Bronchial epithelial cell (primary cell): Measurements from ENCODE around the gene MMP24. TPM values are rescaled to one million over a fixed set of nuclear protein-coding genes. Genes with fewer than 3 reads are reported as not detected.
A peak's percentile ranks its signal among the peaks of the same experiment; 100 is the strongest.

Source experiments
- DNase-seq: peaks from one replicate; pipeline ENCODE4 v3.0.0-alpha.2; 2010; ENCODE audit warnings: low read depth
- FAIRE-seq: peaks from 2 replicates; lab custom pipeline; 2011; peaks lifted over from hg19 to GRCh38; lab: Jason Lieb, UNC
- H3K27me3 ChIP-seq: 2 replicates; pipeline ENCODE4 v1.5.1; 2011; ENCODE audit warnings: low read length; ENCODE audit not compliant: control insufficient read depth, insufficient read depth
- H3K36me3 ChIP-seq: 2 replicates; pipeline ENCODE4 v1.5.1; 2011; ENCODE audit warnings: low read length; ENCODE audit not compliant: control insufficient read depth, insufficient read depth
- H3K4me3 ChIP-seq: 2 replicates; pipeline ENCODE4 v1.5.1; 2011; ENCODE audit warnings: mild to moderate bottlenecking, low read depth, low read length, control low read depth
- total RNA-seq: library from RNA; depleted of rRNA; stranded (reverse); fragments of >200 nt; gene quantifications from 2 replicates; pipeline ENCODE4 v1.2.1, GENCODE V29; 2014
- TF ChIP-seq, protein P1 (sequence below): IDR thresholded peaks from 2 replicates; pipeline ENCODE4 v1.5.1; 2011; ENCODE audit warnings: mild to moderate bottlenecking, moderate library complexity, low read length, control low read depth, inconsistent platforms; ENCODE audit not compliant: insufficient read depth, severe bottlenecking

Gene MMP24
- total RNA-seq, 1 donor from 2014 or later = not detected

DNA sequence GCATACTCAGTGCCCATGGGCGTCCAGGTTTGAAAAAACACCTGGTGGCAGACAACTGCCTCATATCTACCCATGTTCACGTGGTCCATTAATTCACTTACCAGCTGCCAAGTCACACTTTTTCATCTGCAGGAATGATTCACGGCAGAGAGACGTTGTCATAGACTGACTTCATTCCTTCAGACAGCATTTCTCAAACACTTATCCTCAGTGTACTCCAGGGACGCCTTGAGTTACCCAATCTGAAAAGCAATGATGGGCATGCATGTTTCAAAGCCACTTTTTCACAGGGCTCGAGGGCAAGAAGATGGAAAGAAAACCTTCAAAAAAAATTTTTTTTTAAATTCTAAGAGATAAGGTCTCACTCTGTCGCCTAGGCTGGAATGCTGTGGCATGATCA lies 45.4 kb downstream of the MMP24 start:
- Histone ChIP-seq H3K4me3 (no peak overlapping the region), H3K36me3 (peaks cover 5% of the 10 kb centered on the region), H3K27me3 (no peaks in the 10 kb centered on the region)
- FAIRE-seq (no peak), DNase-seq (peak; percentile 65)
- TF ChIP-seq, protein P1, sequence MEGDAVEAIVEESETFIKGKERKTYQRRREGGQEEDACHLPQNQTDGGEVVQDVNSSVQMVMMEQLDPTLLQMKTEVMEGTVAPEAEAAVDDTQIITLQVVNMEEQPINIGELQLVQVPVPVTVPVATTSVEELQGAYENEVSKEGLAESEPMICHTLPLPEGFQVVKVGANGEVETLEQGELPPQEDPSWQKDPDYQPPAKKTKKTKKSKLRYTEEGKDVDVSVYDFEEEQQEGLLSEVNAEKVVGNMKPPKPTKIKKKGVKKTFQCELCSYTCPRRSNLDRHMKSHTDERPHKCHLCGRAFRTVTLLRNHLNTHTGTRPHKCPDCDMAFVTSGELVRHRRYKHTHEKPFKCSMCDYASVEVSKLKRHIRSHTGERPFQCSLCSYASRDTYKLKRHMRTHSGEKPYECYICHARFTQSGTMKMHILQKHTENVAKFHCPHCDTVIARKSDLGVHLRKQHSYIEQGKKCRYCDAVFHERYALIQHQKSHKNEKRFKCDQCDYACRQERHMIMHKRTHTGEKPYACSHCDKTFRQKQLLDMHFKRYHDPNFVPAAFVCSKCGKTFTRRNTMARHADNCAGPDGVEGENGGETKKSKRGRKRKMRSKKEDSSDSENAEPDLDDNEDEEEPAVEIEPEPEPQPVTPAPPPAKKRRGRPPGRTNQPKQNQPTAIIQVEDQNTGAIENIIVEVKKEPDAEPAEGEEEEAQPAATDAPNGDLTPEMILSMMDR = no peak

DNA sequence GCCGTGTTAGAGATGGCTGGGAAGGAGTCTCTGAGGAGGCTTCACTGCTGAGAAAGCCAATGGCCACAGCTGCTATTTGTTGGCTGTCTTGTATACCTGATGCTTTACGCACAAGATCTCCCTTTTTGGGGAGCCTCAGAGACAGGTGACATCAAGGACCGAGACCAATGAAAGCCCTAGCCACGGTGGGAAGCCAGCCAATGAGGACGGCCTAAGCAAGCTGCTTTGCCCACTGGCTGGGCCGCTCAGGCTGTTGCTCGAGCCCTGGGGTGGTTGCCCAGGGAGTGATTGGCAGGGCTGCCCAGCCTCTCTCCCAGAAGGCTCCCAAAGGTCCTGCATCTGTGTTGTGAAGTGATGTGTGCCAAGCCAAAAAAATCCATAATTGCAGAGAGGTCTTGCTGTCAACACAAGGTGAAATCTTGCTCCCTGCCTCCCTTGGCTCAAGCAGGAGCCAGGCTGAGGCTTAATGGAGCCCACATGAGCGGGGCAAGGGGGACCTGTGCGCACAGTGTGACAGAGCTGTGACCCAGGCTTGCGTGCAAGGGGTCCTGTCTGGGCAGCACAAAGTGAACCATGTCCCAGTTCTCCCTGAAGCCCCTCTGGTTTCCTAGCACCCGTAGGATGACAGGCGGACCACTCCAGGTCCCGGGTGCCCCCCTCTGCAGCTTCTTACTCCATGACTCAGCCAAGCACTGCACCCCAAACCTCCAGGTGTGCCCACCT lies 47.1 kb downstream of the MMP24 start:
- Histone ChIP-seq H3K27me3 (no peaks in the 10 kb centered on the region), H3K36me3 (peaks cover 6% of the 10 kb centered on the region), H3K4me3 (no peak overlapping the region)
- no peak for FAIRE-seq
- no peak for DNase-seq
- TF ChIP-seq, protein P1 = no peak

DNA sequence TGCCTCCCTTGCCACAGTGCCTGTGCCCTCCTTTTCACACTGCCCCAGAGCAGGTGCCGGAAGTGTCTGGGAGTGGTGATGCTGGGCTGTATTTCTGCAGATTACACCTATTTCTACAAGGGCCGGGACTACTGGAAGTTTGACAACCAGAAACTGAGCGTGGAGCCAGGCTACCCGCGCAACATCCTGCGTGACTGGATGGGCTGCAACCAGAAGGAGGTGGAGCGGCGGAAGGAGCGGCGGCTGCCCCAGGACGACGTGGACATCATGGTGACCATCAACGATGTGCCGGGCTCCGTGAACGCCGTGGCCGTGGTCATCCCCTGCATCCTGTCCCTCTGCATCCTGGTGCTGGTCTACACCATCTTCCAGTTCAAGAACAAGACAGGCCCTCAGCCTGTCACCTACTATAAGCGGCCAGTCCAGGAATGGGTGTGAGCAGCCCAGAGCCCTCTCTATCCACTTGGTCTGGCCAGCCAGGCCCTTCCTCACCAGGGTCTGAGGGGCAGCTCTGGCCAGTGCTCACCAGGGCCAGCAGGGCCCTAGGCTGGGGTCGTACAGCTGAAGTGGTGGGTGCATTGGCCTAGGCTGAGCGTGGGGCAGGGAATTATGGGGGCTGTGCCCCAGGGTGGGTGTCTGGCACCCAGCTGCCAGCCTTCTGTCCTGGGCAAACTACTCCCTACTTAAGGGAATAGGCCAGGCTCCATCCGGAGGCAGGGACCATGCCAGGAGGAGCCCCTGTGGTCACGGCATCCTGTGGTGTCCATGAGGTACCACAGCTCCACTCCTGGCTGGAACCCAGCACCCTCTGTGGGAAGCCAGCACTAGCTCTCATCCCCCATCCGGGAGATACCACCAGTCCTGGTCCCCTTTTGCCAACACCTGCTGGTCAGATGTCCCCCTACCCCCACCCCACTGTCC lies 47.9 kb downstream of the MMP24 start:
- H3K27me3 ChIP-seq = no peaks in the 10 kb centered on the region
- TF ChIP-seq, protein P1 = no peak
- H3K36me3 ChIP-seq = peaks cover 14% of the 10 kb centered on the region
- DNase-seq = no peak
- no peak for FAIRE-seq
- H3K4me3 ChIP-seq = no peak overlapping the region

DNA sequence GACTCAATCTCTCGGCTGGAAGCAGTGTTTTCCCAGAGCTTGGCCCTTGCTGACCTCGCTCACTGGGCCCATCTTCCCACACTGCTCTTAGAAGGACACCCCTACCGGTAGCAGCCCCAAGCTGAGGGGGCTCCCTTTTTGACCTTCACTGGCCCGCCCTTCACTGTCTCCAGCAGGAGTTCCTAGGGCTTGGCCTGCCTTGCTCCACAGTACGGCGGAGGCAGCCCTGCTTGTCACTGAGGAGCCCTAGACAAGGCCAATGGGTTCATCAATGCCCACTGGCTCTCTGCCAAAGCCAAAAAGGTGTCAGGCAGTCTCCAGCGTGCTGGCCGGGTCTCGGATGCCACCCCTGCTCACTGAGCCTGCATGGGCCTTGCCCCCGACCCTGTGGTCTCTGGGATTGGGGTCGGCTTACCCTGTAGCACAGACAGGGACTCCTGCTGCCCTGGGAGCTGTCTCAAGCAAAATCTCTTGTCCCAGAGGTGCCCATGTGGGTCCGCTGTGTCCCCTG lies 49.3 kb downstream of the MMP24 start:
- FAIRE-seq (no peak), DNase-seq (no peak)
- TF ChIP-seq, protein P1 = no peak
- Histone ChIP-seq H3K4me3 (no peak overlapping the region), H3K36me3 (peaks cover 27% of the 10 kb centered on the region), H3K27me3 (no peaks in the 10 kb centered on the region)

DNA sequence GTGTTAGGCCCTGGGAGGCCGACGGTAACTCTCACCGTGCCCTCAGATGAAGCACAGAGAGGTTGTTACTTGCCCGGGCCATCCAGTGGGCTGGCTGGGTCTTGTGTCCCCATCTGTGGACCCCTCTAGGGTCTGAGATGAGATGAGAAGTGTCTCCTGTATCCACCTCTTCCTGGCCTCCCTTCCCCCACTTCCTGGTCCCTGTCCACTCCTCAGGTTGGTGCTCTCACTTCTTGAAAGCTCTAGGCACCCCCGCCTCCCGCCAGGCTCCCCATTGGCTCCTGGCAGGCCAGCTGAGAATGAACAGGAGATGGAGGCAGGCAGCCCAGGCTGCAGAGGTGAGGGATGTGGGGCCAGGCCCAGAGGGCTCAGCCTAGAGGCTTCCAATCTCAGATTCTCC lies 49.9 kb downstream of the MMP24 start:
- TF ChIP-seq, protein P1 = no peak
- H3K4me3 ChIP-seq = no peak overlapping the region
- FAIRE-seq = no peak
- H3K36me3 ChIP-seq = peaks cover 27% of the 10 kb centered on the region
- no peaks in the 10 kb centered on the region for H3K27me3 ChIP-seq
- DNase-seq = no peak
